GM10266 (cell line): Measurements from ENCODE around the gene KRTAP21-3.

ENCODE experiments used
- DNase-seq: peaks from one replicate; pipeline ENCODE4 v3.0.0; 2012; ENCODE audit errors: extremely low spot score
- TF ChIP-seq, protein P1 (sequence below): IDR thresholded peaks from 2 replicates; pipeline ENCODE4 v1.5.1; 2012; ENCODE audit warnings: mild to moderate bottlenecking, low read depth; ENCODE audit not compliant: control insufficient read depth, insufficient read depth; ENCODE audit errors: missing control alignments

Gene KRTAP21-3

DNA sequence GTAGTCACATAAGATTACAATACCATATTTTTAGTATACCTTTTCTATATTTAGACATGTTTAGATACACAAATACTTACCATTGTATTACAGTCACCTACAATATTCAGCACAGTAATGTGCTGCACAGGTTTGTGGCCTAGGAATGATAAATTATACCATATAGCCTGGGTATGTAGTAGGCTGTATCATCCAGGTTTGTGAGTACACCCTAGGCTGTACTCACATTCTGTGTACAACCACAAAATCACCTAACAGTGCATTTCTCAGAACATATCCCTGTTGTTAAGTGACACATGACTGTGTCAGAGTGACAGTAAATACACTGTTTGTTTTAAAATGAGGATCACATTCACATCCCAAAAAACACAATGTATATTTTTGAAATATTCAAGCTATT lies 11.2 kb downstream of the KRTAP21-3 start:
- TF ChIP-seq, protein P1, sequence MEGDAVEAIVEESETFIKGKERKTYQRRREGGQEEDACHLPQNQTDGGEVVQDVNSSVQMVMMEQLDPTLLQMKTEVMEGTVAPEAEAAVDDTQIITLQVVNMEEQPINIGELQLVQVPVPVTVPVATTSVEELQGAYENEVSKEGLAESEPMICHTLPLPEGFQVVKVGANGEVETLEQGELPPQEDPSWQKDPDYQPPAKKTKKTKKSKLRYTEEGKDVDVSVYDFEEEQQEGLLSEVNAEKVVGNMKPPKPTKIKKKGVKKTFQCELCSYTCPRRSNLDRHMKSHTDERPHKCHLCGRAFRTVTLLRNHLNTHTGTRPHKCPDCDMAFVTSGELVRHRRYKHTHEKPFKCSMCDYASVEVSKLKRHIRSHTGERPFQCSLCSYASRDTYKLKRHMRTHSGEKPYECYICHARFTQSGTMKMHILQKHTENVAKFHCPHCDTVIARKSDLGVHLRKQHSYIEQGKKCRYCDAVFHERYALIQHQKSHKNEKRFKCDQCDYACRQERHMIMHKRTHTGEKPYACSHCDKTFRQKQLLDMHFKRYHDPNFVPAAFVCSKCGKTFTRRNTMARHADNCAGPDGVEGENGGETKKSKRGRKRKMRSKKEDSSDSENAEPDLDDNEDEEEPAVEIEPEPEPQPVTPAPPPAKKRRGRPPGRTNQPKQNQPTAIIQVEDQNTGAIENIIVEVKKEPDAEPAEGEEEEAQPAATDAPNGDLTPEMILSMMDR, result no peak

DNA sequence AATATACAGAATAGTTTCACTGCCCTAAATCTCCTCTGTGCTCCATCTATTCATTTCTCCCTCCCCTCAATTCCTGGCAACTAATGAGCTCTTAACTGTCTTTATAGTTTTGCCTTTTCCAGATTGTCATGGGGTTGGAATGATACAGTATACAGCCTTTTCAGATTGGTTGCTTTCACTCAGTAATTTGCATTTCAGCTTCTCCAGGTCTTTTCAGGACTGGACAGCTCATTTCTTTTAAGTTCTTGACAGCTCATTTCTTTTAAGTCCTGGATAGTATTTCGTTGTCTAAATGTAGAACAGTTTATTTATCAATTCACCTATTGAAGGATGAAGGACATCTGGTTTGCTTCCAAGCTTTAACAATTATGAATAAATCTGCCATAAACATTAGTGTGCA lies 22.6 kb downstream of the KRTAP21-3 start:
- TF ChIP-seq, protein P1, result no peak

More for the DNA sequence above, 11.2 kb downstream of the KRTAP21-3 start:
- DNase-seq, result no peak

DNA sequence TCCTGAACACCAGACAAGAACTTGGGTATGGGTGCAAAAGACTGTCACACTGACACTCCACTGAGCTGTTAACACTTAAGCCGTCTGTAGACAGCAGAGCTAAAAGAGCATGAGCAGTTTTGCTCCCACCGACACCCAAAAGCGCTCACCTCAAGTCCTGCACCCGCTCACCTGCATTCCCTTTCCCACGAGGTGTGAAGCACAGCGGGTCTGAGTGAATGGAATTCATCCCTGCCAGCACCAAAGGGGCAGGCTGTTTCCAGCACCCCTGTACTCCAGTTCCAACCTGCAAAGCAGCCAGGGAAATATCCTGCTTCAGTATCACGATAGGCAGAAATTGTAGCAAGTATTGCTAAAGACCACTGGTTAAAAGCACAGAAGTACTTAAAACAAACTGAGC lies 28.8 kb downstream of the KRTAP21-3 start:
- DNase-seq, result no peak
- TF ChIP-seq, protein P1, result no peak

More for the DNA sequence above, 22.6 kb downstream of the KRTAP21-3 start:
- DNase-seq, result no peak

DNA sequence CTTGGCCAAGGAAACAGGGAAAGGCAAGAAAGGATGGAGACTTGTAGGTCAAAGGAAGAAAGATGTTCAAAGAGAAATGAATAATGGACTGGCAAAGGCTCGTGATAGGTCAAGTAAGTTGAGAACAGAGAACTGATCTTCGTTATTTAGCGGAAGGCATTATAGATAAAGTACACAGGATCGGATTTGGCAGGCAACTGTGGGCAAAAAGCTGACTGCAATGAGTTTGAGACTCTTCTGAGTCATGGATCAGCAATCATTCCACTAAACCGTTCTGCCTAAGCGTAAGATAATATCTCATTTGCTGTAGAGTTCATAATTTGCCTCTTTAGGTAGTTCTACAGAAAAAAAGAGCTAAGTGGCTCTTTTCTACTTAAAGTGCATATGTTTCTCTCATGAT lies 34.1 kb downstream of the KRTAP21-3 start:
- TF ChIP-seq, protein P1, result no peak
- DNase-seq, result no peak

DNA sequence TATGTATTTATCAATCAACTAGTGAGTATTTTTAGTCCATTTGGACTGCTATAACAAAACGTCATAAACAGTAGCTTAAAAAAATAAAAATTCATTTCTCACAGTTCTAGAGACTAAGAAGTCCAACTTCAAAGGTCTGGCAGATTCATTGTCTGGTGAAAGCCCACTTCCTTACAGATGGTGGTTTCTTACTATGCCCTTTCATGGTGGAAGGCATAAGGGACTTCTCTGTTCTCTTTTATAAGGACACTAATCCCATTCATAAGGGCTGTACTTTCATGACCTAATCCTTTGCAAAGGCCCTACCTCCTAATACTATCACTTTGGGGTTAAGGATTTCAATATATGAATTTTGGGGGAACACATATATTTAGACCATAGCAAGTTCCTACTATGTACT lies 38.0 kb downstream of the KRTAP21-3 start:
- TF ChIP-seq, protein P1, result no peak
- no peak for DNase-seq

DNA sequence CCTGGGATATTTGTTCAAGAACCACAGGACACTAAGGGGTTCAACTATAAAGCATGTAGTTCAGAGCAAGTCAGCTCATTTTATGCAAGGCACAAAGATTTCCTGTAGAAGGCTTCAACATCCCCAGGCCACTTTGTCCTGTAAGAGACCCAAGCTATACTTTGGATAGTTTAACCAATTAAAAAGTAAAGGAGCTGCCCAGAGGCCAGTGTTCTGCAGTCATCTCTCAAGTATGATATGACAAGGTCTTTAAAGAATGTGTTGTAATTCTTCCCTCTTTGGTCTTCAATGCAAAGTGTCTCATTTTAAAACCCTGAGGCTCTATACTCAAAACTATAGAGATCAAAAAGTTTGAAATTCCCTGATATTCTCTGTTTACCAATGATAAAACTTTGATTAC lies 41.8 kb downstream of the KRTAP21-3 start:
- TF ChIP-seq, protein P1, result no peak
- no peak for DNase-seq

DNA sequence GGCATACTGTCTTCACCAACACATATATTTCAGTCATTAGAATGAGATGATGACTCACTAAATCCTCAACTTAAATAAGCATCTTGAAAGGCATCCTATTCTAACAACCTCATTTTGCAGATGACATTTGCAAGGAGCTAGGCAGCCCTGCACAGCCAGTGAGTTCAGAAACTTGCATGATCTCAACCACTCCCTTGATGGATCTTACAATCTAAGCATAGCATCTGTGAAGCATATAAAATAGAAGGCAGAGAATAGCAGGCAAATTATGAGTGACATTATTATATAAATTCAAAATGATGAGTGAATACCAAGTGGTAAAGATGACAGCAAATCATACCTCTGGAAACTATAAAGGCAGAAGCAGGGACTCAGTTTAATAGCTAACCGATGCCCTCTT lies 44.3 kb downstream of the KRTAP21-3 start:
- DNase-seq, result no peak
- TF ChIP-seq, protein P1, result no peak
